ENCODE data around the gene FIBP.
"Not testable (repeated sequence)": the region's sequence is repeated elsewhere in the genome, so short reads cannot be mapped to it uniquely, and the experiment has no call there.

Gene FIBP

DNA sequence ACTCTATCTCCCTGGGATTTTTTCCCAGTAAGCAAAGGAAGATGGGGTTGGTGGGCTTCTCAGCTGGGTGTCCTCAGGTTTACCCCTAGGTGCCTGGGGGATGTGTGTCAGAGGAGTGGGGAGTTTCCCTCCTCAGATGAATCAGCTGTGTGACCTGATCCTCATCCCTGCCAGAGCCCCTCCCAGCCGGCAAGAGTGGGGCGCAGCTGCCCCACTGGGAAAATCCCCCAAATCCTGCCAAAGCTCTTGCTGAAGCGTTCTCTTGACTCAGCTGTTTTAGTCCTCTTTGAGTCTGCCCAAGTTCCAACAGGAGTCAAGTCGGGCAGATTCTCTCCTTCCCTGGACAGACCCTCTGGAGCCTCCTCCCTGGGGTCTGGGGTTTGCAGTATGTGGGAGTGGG is 24.6 kb upstream of the FIBP start:
- DNase-seq = no peak

DNA sequence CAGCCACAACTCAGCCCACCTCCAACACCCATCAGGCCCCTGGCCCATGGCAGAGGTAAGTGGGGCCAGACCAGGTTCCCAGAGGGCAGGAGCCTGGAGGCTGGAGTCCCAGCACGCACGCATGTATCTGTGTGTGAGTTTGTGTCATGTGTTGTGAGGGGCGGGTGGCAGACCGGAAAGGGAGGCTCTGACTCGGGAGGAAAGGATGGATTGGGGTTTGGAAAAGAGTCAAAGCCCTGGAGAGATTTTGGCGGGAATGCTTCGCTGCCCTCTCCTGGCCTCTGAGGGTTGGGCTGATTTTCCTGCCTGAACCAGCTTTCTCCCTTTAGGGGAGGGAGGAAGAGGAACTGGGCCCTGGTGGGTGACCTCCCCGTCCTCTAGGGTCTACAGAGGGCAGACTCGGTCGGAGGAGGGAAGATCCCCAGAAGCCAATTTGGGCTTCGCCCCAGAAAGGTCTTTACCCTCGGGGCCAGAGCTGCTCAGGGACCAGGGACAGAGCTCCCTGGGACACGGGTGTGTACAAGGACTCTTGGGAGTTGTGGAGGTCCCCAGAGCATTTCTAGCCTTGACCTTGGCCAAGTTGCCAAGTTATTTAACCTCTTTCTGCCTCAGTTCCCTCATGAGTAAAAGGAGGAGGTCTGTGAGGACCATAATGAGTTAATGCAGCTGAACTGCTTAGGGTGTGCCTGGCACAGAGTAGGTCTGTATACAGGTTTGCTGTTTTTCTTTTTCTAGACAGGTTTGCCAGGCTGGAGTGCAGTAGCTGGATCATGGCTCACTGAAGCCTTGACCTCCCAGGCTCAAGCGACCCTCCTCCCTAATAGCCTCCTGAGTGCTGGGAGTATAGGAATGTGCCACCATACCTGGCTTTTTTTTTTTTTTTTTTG is 23.7 kb upstream of the FIBP start:
- DNase-seq = peak; percentile 61

DNA sequence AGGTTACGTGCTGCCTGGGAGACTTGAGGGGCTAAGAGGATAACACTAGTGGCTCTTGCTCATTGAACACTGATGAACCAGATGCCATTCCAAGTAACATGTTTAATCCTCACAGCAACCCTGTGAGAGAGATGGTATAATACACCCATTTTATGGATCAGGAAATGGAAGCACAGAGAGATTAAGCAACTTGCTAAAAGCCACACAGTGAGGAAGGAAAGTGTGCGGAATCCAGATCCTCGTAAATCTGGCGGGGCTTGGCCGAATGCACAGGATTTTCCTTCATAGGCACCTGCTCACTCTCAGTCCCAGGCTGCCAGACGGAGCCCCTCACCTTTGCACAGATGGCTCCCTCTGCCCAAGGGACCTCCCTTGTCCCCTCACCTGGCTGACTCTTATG is 19.6 kb upstream of the FIBP start:
- DNase-seq = no peak

DNA sequence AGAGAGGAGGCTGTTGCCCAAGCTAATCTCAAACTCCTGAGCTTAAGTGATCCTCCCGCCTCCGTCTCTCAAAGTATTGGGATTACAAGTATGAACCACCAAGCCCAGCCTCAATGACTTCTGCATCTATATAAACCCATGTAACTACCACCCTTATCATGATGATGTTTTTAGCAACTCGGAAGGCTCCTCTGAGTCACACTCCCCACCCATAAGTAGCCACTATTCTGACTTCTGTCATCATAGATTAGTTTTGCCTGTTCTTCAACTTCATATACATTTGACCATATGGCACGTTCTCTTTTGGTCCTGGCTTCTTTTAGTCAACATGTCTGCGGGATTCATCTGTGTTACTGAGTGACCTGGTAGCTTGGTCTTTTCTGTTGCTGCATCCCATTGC is 18.3 kb upstream of the FIBP start:
- DNase-seq = no peak

DNA sequence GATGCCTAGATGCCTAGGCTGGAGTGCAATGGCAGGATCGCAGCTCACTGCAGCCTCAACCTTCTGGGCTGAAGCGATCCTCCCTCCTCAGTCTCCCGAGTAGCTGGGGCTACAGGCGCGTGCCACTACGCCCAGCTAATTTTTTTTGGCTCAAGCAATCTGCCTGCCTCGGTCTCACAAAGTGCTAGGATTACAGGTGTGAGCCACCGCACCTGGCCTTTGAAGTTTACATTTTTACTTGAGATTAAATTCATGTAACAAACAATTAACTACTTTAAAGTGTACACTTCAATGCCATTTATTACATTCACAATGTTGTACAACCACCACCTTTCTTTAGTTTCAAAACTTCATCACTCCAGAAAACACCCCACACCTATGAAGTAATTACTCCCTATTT is 15.4 kb upstream of the FIBP start:
- no peak for DNase-seq

DNA sequence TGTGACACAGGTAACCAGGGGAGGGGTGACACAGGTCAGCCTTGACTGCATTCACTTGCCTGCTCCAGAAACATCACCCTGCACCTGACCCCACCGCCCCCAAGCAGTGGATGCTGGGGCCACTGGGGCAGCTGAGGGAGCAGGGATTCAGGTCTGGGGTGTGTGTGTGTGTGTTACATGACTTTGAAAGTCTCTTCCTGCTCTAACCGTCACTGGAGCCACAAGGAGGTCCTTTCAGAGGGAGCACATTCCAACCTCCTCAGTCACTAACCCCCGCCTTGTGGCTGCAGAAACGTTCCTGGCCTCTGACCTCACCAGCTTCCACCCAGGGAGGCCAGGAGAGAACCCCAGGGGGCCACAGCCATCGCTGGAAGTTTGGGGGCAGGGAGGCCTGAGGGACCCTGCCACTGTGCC is 14.8 kb upstream of the FIBP start:
- no peak for DNase-seq

DNA sequence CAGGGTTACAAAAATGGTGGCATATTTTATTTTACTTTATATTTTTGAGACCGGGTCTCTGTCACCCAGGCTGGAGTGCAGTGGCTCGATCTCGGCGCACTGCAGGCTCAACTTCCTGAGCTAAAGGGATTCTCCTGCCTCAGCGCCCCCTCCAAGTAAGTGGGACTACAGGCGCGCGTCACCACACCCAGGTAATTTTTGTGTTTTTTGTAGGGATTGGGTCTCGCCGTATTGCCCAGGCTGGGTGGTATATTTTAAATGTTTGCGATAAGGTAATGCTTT is 12.6 kb upstream of the FIBP start:
- no peak for DNase-seq

DNA sequence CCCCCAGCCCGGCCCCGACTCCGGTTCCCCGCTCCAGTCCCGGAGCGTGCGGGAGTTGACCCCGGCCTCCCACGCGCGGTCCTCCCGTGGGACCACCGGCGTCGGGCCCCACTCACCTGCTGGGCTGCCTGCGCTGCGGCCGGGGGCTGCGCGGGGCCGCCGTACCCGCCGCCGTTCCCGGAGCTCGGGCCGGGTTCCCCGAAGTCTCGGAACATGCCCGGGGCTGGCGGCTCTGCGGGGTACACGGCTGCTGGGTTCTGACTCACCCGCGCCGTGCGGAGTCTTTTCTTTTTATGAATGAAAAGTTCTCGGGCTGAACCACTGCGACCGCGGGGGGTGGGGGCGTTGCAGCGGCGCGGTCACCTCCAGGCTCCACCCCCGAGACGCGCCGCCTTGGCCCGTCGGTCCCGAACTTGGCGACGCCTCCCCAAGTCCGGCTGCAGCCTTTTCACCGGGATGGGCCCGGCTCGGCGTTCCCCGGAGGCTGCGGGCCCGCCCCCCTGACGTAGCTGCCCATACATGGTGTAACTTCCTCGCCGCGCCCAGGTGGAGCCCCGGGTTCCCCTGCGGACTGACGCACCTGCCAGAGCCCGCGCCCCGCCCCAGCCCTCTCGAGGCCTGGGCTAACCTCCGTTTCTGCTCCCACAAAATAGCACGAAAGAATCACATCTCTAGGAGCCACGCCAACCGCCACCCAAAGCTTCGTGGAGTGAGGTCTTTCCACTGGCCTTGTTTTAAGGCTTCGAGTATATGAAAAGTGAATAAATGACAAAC is 12.0 kb upstream of the FIBP start, which contains the start of gene FOSL1:
TSS of gene FOSL1 (minus strand) at position 264 of the 774 bp plus-strand sequence. CDS start at position 215, 49 bp downstream.
- peak; percentile 73 for DNase-seq

DNA sequence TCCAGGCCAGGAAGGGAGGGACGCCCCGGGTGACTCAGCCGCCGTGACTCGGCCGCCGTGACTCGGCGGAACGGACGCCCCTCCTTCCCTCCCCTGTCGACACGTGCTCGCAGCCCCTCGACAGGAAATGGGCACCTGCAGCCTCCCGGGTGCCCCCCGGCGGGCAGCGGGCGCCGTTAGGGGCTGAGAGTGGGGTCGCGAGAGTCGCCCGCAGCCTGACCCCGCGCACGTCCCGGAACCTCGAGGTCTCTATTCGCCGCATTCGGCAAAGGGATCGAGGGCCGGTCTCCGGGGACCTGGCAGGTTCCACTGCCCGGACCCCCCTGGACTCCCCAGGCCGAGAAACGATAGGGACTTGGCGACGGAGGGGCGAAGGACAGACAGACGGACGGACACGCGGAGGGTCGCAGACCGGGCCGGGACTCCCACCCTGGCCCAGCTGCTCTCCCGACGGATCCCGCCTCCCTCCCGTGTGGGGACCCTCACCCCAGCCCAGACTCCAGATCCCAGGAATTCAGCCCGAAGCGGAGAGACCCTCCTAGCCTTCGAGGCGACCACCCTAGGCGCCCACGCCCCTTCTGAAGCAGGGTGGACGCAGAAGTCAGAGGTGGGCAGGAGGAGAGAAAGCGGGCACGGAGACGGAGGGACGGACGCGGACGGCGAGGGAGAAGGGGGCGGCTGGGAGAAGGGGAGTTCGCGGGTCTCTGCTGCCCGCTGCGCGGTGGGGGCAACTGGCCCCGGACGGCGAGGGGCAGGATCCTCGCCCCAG is 11.3 kb upstream of the FIBP start:
- DNase-seq = no peak

DNA sequence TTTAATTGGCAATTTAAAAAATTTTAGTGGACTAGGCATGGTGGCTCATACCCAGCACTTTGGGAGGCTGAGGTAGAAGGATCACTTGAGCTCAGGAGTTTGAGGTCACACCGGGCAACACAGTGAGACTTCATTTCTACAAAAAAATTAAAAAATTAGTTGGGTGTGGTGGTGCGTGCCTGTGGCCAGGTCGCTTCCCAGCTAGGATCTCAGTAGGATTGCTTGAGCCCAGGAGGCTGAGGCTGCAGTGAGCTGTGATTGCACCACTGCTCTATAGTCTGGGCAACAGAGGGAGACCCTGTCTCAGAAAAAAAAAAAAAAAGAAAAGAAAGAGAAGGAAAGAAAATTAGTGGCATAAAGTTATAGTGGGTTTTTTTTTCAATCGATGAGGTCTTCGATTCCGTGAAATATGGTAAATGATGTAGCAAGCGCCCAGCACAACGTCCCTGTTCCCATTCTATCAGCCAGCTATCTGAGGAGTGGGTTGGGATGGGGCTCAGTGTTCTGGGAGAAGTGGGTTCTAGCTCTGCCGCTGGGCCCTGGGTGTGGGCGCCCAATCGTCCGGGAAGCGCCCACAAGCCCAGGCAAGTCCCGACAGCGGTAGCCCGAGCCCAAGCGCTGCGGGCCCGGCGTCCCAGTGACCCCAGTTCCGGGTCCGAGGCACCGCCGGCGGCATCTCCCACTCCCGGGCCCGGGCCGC is 10.5 kb upstream of the FIBP start:
- DNase-seq = no peak

DNA sequence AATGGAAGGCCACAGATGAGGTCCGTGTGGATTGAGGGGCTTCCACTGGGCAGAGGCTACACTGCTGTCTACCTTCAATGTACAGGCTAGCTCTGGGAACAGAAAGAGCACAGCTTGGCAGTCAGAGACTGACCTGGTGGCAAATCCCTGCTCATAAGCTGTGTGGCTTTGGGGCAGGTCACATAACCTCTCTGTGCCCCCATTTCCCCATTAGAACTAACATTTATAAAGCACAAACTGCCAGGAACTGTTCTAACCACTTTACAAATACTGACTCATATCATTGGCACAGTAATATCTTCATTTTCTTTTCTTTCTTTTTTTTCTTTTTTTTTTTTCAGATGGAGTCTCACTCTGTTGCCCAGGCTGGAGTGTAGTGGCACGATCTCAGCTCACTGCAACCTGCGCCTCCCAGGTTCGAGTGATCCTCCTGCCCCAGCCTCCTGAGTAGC is 8.8 kb upstream of the FIBP start:
- no peak for DNase-seq

DNA sequence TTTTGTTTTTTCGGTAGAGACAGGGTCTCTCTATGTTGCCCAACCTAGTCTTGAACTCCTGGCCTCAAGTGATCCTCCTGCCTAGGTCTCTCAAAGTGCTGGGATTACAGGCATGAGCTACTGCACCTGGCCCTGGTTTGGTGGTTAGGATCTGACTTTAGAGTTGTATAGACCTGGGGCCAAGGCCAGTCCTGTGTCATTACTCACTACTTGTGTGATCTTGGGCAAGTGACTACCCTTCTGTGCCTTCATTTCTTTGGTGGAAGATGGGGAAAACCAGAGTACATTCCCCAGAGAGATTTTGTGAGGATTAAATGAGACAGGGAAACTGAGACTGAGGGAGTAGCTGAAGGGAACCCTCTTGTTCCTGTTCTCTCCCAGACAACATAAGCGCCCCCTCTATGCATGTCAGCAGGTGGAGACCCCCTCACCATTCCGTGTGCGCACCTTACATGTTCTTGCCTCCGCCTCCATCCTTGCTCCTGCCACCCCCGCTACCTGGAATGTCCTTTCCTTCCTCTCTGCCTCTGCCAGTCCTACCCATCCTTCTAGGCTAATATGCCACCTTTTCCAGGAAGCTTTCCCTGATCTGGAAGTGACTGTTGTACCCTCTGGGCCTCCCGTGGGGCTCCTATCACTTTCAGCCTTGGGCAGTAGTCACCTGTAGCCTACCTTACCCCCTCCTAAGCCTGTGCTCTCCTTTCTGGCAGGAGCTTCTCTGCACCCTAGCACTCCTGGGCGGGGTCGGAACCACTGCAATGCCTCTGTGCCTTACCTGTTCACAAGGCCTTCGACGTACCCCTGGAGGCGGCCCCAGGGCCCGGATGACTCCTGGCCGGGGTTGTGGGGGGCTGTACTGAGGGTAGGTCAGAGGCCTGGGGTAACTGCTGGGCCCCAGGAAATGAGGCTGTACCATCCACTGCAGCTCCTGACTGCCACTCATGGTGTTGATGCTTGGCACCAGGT is 8.0 kb upstream of the FIBP start:
- no peak for DNase-seq

DNA sequence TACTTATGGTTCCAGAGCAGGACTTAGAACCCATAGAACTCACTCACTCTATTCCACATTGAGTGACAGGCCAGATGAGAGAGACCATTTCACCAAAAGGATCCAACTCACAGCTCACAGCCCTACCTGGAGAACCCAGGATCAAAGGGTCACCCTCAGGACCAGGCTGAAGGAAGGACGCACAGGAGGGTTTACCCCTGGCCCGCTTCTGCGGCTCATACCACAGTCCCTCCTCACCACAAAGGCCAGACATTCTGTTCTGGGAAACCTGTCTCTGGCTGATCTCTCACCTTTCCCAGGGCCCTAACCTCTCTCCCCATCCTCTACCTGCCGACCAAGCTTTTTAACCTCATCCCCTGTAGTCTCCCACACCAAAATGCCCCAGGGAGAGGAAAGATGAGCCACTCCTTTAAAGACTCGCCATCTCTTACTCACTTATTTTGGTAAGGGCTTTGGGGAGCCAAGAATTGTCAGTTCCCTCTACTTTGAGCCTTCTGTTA is 7.3 kb upstream of the FIBP start:
- no peak for DNase-seq

DNA sequence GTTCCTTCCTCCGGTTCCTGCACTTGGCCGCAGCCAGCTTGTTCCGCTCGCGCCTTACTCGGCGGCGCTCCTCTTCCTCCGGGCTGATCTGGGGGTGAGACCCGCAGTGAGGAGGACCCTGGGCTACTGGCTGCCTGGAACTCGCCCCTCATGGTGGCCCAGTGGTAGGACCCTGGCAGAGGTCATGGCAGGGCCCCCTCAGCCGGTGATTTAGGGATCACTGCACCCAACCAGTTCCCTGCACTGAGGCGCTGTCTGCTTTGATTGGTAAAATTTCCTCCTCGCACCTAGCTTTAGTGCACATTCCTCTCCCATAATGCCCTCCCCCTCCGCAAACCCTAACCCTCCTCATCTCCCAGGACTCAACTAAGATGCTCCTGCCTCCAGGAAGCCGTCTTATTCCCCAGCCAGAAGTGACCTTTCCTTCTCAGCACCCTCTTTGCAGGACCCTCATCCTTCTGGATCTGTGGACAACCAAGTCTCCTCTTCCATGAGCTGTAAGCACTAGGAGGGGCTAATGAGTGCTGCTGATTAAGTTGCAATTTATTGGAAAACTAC is 5.8 kb upstream of the FIBP start:
- no peak for DNase-seq

DNA sequence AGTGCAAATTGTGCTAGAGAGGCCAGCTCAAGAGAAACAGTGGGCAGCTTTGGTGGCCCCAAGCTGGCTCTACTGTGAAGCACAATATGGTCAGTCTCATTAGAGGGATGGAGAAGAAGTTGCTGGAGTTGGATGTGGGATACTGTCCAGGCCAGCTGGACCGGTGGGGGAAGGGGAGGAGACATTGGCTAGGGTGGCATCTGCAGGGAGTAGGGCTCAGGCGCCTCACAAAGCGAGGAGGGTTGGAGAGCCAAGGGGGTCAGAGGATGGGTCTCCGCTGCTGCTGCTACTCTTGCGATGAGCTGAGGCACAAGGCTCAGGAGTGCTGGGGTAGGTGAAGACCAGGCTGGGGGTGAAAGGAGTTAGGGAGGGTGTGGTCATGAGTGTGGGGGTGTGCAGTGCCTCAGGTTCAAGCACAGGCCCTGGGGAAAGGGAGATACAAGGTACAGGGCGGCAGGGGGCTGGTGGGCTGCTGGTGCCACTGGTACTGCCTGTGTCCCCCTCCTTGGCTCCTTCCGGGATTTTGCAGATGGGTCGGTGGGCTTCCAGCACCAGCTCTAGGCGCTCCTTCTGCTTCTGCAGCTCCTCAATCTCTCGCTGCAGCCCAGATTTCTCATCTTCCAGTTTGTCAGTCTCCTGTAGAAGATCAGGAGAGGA is 4.5 kb upstream of the FIBP start:
- DNase-seq = no peak

DNA sequence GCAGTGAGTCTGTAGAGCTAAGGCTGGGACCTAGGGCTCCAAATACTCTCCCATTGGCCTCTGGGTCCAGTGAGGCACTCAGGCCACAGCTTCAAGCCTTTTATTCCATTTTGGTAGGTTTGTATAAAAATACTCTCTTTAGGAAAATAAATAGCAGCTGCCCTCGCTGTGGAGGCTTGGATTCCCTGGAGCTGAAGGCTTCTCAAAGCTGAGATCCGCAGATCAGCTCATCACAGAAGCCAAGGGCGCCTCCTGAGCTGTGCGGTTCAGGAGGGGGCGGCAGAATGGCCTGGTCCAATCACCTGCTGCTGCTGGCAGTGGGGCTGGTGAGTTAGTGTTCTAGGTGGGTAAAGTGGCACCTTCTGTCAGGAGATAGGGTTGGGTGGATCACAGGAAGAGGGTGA is 3.9 kb upstream of the FIBP start:
- not testable (repeated sequence) for DNase-seq

DNA sequence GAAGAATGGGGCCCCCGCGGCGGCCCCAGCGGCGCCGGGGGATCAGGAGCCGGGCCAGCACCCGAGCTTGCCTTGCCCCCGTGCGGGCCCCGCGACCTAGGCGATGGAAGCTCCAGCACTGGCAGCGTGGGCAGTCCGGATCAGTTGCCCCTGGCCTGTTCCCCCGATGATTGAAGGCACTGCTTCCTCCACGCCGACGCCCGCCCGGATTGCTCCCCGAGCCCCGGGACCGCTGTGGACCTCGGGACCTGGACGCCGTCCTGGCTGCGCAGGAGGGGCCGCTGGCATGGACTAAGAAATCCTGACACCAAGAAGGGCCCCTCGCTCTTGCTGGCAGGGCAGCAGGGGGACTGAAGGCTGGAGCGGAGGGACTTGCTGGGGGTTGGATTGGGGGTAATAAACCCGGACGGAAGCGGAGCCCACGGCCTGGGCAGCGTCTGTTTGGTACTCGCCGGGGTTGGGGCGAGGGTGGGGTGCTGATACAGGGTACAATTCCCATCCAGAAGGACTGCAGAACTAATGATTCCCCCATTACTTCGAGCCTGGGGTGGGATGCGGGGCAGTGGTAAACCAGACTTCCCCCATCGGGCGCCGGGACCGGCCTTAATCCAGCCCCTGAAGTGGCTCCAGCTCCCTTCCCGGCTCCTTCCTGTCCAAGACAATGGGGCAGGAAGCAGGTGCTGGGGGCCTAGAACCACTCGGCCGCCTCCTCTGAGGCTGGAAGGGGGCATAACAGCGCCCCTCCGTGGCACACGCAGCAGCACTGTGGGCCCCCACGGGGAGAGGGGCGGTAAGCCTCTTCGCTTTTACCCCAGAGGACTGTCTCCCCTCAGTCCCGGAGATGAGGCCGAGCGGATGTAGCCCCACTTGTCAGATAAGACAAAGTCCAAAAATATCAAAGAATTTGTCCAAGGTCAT is 3.2 kb upstream of the FIBP start:
- DNase-seq = no peak

DNA sequence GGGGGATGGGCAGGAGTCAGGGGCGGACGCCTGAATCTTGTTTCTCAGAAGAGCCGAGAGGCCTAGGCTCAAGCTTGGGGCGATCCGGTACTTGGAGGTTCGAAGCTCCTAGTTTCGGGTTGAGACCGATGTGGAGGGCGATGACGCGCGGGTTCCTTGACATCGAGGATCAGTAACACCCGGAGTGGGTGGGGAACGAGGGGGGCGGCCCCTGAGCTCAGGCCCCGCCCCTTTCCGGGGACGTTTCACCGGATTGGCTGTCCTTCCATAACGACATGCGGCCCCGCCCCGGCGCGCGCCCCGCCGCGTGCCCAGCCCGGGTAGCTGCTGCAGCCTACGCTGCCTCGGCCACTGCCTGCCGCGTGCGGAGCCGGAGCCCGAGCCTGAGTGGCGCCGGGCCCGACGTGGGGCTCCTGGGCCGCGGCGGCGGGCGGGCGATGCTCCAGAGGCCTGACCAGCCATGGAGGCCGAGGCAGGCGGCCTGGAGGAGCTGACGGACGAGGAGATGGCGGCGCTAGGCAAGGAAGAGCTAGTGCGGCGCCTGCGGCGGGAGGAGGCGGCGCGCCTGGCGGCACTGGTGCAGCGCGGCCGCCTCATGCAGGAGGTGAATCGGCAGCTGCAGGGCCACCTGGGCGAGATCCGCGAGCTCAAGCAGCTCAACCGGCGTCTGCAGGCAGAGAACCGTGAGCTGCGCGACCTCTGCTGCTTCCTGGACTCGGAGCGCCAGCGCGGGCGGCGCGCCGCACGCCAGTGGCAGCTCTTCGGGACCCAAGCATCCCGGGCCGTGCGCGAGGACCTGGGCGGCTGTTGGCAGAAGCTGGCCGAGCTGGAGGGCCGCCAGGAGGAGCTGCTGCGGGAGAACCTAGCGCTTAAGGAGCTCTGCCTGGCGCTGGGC is 2.3 kb upstream of the FIBP start, which contains the start of gene CCDC85B:
TSS of gene CCDC85B (plus strand) at position 350 of the 895 bp plus-strand sequence. CDS start at position 461, 111 bp downstream.
- DNase-seq = peak; percentile 91

Measured in NCI-H1105 treated with DMSO at 0.1 percent for 48 hours (cell line).